Body of pancreas (tissue), 4 donors: ENCODE results near the gene MEPE. TPM values are rescaled to one million over a fixed set of nuclear protein-coding genes. Genes with fewer than 3 reads are reported as not detected.

Experiments
- ATAC-seq: fragments of 150-250 bp; one replicate; pipeline ENCODE4 v1.9.1; 2016
- DNase-seq, 4 donors: peaks; one replicate each; pipeline ENCODE4 v3.0.0-alpha.2; 2019
- H3K27ac ChIP-seq, 4 donors: fragments of 200-600 bp; sonication (generic); 1 replicate in 3 of 4; 2 replicates in 1 of 4; pipeline versions ENCODE4 v1.5.1 to v1.6.1; 2016 to 2019; ENCODE audit warnings: mild to moderate bottlenecking in 1 of 4, mixed read lengths in 1 of 4, moderate library complexity in 1 of 4
- H3K27me3 ChIP-seq, 2 donors: fragments of 200-600 bp; sonication (generic); one replicate each; pipeline ENCODE4 v1.6.0; 2016; ENCODE audit warnings: mild to moderate bottlenecking in 1 of 2
- H3K36me3 ChIP-seq, 2 donors: fragments of 200-600 bp; sonication (generic); replicated peaks in 1 of 2; 2 replicates each; pipeline ENCODE4 v1.5.1; 2016; ENCODE audit warnings: low read depth in 2 of 2; ENCODE audit not compliant: insufficient read depth in 1 of 2
- H3K4me1 ChIP-seq: fragments of 200-600 bp; sonication (generic); one replicate; pipeline ENCODE4 v1.6.0; 2016
- H3K4me3 ChIP-seq, 2 donors: fragments of 200-600 bp; sonication (generic); 1 replicate in 1 of 2; 2 replicates in 1 of 2; pipeline ENCODE4 v1.5.1; 2016 to 2019
- H3K9me3 ChIP-seq, 3 donors: fragments of 200-600 bp; sonication (generic); 1 replicate in 2 of 3; 2 replicates in 1 of 3; pipeline ENCODE4 v1.5.1; 2016
- CTCF ChIP-seq, 7 experiments: fragments of 450-650 bp in 4 of 7; fragments of 200-600 bp in 3 of 7; sonication (generic) in 3 of 7; IDR thresholded peaks; one replicate each; pipeline ENCODE4 v1.5.1; 2016 to 2019; ENCODE audit warnings: antibody characterized with exemption in 7 of 7
- POLR2A ChIP-seq, 3 donors: fragments of 450-650 bp; IDR thresholded peaks; one replicate each; pipeline ENCODE4 v1.6.1; 2016; ENCODE audit warnings: antibody characterized with exemption in 3 of 3, mild to moderate bottlenecking in 2 of 3
- WGBS, 2 donors: methylation state at CpG; one replicate each; pipeline ENCODE4 v1.1.5; 2017; 5-methylcytosine and 5-hydroxymethylcytosine counted together
- intact Hi-C: fragments of 100-400 bp; cut with DNase I; formaldehyde crosslinking; loops from one replicate; pipeline ENCODE4 v1.15.1; 2023
- total RNA-seq, 2 donors: library from RNA; depleted of rRNA; stranded (reverse); fragments of >200 nt; gene quantifications; one replicate each; pipeline ENCODE4 v1.1.0, GENCODE V29; 2016

The MEPE gene
- total RNA-seq, 2 donors from 2014 or later: not detected

GRCh38 chr4:87851953-87852352, 19.2 kb downstream of the MEPE start:
- H3K4me1 ChIP-seq: peaks cover 10% of the 10 kb centered on the region
- no peaks in the 10 kb centered on the region for H3K36me3 ChIP-seq
- peak overlapping the region in 1 of 4 donors; percentile 34 for H3K27ac ChIP-seq
- ATAC-seq: no peak
- intact Hi-C loops: loop anchor here (5.0 to 10.0 kb wide), 2 partner anchors 115 to 363 kb away; no protein-coding TSS in a partner anchor
- WGBS, 2 donors: 61 to 69% methylated on average over 4 of the region's 4 CpGs
- no peak for TF ChIP-seq POLR2A (IDR thresholded peaks at IDR 0.05)
- DNase-seq: no peak
- no peak overlapping the region for H3K4me3 ChIP-seq
- no peaks in the 10 kb centered on the region for H3K27me3 ChIP-seq
- H3K9me3 ChIP-seq: no peaks in the 10 kb centered on the region

DNA sequence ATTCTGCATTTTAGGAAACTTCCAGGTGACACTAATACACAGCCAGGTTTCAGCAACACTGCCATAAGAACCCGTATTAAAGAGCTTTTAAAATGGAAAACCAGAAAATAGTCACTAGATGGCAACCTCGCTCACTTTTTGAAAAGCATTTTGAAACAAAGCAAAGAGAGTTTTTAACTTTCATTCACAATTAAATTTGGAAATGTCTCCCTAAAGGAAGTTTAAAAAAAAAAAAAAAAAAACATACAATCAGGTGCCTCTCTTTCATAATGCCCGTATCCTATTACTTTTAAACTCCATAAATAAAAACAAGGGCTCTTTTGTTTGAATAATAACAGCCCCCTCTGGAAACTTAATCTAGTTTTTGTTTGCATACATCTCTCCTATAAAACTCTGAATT, 20.3 kb downstream of the MEPE start:
- WGBS, 2 donors: 0 to 1% methylated on average over 3 of the region's 3 CpGs
- ATAC-seq: peak; percentile 57
- peak in 1 of 4 donors; percentile 14 for DNase-seq
- Histone ChIP-seq H3K4me3 (no peak overlapping the region), H3K4me1 (peaks cover 10% of the 10 kb centered on the region), H3K9me3 (no peaks in the 10 kb centered on the region), H3K27me3 (no peaks in the 10 kb centered on the region), H3K36me3 (no peaks in the 10 kb centered on the region), H3K27ac (peak overlapping the region in 2 of 4 donors; percentile 48 to 54)
- intact Hi-C loops: loop anchor here (5.0 to 10.0 kb wide), 2 partner anchors 114 to 362 kb away; no protein-coding TSS in a partner anchor
- TF ChIP-seq POLR2A (IDR thresholded peaks at IDR 0.05) (no peak), CTCF (IDR thresholded peaks at IDR 0.05) (peak in 6 of 7 experiments; percentile 40 to 71 (median 61))

- no peaks in the 10 kb centered on the region for H3K36me3 ChIP-seq
- no peak for TF ChIP-seq CTCF (IDR thresholded peaks at IDR 0.05)
- DNase-seq: no peak
- H3K4me1 ChIP-seq: peaks cover 10% of the 10 kb centered on the region
- H3K9me3 ChIP-seq: no peaks in the 10 kb centered on the region
- no peak for ATAC-seq
- no peaks in the 10 kb centered on the region for H3K27me3 ChIP-seq
- H3K27ac ChIP-seq: peak overlapping the region in 2 of 4 donors; percentile 32 to 48
- intact Hi-C loops: loop anchor here (5.0 to 10.0 kb wide), 2 partner anchors 113 to 361 kb away; no protein-coding TSS in a partner anchor
- no peak overlapping the region for H3K4me3 ChIP-seq
These were observed 21.1 kb downstream of the MEPE start for GRCh38 chr4:87853891-87854290.

DNA sequence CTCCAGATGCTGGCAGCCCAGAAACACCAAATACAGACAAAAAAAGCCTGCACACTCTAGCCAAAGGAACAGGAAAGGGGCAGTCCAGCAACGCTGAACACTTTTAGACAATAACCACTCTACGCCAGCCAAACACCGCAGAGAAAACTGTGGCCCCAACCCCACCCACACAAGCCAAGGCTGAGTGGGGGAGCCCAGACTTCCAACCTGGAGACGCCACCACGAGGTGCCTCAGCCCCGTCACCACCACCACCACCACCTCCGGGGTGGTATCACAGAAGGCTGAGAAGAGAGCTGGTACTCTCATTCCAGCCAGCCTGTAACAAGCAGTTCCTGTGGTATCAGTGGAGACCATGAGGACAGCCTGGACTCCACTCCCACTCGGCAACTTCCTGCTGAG, 22.8 kb downstream of the MEPE start:
- H3K36me3 ChIP-seq: no peaks in the 10 kb centered on the region
- intact Hi-C loops: loop anchor here (10.0 kb wide), 1 partner anchor 359 kb away; no protein-coding TSS in a partner anchor
- peaks cover 10% of the 10 kb centered on the region for H3K4me1 ChIP-seq
- no peaks in the 10 kb centered on the region for H3K27me3 ChIP-seq
- H3K27ac ChIP-seq: peak overlapping the region in 2 of 4 donors; percentile 37 to 50
- TF ChIP-seq CTCF (IDR thresholded peaks at IDR 0.05) (no peak), POLR2A (IDR thresholded peaks at IDR 0.05) (no peak)
- ATAC-seq (no peak), DNase-seq (no peak)
- no peaks in the 10 kb centered on the region for H3K9me3 ChIP-seq
- H3K4me3 ChIP-seq: no peak overlapping the region
- 62 to 67% methylated on average over 7 to 8 of the region's 8 CpGs for WGBS, 2 donors

GRCh38 chr4:87856816-87857215, 24.0 kb downstream of the MEPE start:
- ATAC-seq (peak; percentile 49), DNase-seq (no peak)
- H3K4me1 ChIP-seq: peaks cover 10% of the 10 kb centered on the region
- WGBS, 2 donors: 8 to 31% methylated on average over 1 of the region's 1 CpG
- TF ChIP-seq POLR2A (IDR thresholded peaks at IDR 0.05) (no peak), CTCF (IDR thresholded peaks at IDR 0.05) (no peak)
- H3K27ac ChIP-seq: peak overlapping the region in 2 of 4 donors; percentile 29 to 50
- no peaks in the 10 kb centered on the region for H3K36me3 ChIP-seq
- H3K27me3 ChIP-seq: no peaks in the 10 kb centered on the region
- no peak overlapping the region for H3K4me3 ChIP-seq
- intact Hi-C loops: loop anchor here (10.0 kb wide), 1 partner anchor 358 kb away; no protein-coding TSS in a partner anchor
- H3K9me3 ChIP-seq: no peaks in the 10 kb centered on the region
